ENCODE results near the gene KRTAP4-6.
"Not testable (repeated sequence)": the region's sequence is repeated elsewhere in the genome, so short reads cannot be mapped to it uniquely, and the experiment has no call there.

The KRTAP4-6 gene

GRCh38 chr17:41140360-41141131 is at the start of gene KRTAP4-6:
KRTAP4-6 (minus strand) TSS chr17:41140544; CDS start chr17:41140487, 57 bp downstream.
- no peak within 1 kb of the TSS for H3K4me3 ChIP-seq (ENCODE audit: low read depth in 1 of 2, low read length in 1 of 2)
- no peaks in the 10 kb centered on the region for H3K9me3 ChIP-seq
- H3K27ac ChIP-seq = no peak within 1 kb of the TSS
- TF ChIP-seq, protein P1, sequence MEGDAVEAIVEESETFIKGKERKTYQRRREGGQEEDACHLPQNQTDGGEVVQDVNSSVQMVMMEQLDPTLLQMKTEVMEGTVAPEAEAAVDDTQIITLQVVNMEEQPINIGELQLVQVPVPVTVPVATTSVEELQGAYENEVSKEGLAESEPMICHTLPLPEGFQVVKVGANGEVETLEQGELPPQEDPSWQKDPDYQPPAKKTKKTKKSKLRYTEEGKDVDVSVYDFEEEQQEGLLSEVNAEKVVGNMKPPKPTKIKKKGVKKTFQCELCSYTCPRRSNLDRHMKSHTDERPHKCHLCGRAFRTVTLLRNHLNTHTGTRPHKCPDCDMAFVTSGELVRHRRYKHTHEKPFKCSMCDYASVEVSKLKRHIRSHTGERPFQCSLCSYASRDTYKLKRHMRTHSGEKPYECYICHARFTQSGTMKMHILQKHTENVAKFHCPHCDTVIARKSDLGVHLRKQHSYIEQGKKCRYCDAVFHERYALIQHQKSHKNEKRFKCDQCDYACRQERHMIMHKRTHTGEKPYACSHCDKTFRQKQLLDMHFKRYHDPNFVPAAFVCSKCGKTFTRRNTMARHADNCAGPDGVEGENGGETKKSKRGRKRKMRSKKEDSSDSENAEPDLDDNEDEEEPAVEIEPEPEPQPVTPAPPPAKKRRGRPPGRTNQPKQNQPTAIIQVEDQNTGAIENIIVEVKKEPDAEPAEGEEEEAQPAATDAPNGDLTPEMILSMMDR (IDR thresholded peaks at IDR 0.05) = no peak
- no peaks in the 10 kb centered on the region for H3K36me3 ChIP-seq
- no peaks in the 10 kb centered on the region for H3K4me1 ChIP-seq (ENCODE audit: control insufficient read depth in 1 of 2, insufficient read depth in 1 of 2, low read depth in 1 of 2, low read length in 1 of 2)
- H3K27me3 ChIP-seq = no peaks in the 10 kb centered on the region

- not testable (repeated sequence) for H3K9me3 ChIP-seq; H3K27ac ChIP-seq; H3K36me3 ChIP-seq; H3K4me3 ChIP-seq (ENCODE audit: low read depth in 1 of 2, low read length in 1 of 2); H3K4me1 ChIP-seq (ENCODE audit: control insufficient read depth in 1 of 2, insufficient read depth in 1 of 2, low read depth in 1 of 2, low read length in 1 of 2)
- H3K27me3 ChIP-seq = peaks cover 44% of the 10 kb centered on the region
These were observed 49.5 kb upstream of the KRTAP4-6 start, which contains the start of gene KRTAP9-1 for GRCh38 chr17:41189837-41190318. KRTAP9-1 (plus strand) TSS chr17:41189887; CDS start chr17:41189887, 0 bp downstream.

GRCh38 chr17:41186872-41187271 is 46.5 kb upstream of the KRTAP4-6 start:
- H3K4me1 ChIP-seq (ENCODE audit: control insufficient read depth in 1 of 2, insufficient read depth in 1 of 2, low read depth in 1 of 2, low read length in 1 of 2) = no peaks in the 10 kb centered on the region
- no peak overlapping the region for H3K4me3 ChIP-seq (ENCODE audit: low read depth in 1 of 2, low read length in 1 of 2)
- no peaks in the 10 kb centered on the region for H3K9me3 ChIP-seq
- no peaks in the 10 kb centered on the region for H3K36me3 ChIP-seq
- TF ChIP-seq, protein P1 (IDR thresholded peaks at IDR 0.05) = no peak
- peaks cover 50% of the 10 kb centered on the region for H3K27me3 ChIP-seq
- H3K27ac ChIP-seq = no peak overlapping the region

DNA sequence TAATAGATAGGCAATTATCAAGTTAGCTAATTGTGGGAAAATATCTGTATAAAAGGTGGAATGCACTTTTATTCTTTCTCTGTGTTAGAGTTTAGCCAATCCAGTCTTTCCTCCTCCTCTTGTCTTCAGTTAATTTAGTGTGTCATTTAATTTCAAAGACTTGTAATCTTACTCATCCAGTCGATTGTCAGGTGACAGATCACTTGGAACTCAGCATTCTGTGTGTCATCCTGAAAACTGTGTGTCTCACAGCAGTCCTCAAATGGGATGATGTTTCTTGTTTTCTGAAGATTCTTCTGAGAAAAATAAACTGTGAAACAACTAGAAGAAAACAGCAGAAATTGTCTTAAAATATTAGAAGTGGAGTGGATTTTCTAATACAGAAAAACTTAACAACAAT is 44.7 kb upstream of the KRTAP4-6 start:
- Histone ChIP-seq H3K27me3 (peaks cover 42% of the 10 kb centered on the region), H3K27ac (no peak overlapping the region), H3K36me3 (no peaks in the 10 kb centered on the region), H3K4me1 (ENCODE audit: control insufficient read depth in 1 of 2, insufficient read depth in 1 of 2, low read depth in 1 of 2, low read length in 1 of 2) (no peaks in the 10 kb centered on the region), H3K4me3 (ENCODE audit: low read depth in 1 of 2, low read length in 1 of 2) (no peak overlapping the region), H3K9me3 (no peaks in the 10 kb centered on the region)
- TF ChIP-seq, protein P1 (IDR thresholded peaks at IDR 0.05) = no peak

- no peaks in the 10 kb centered on the region for H3K4me1 ChIP-seq (ENCODE audit: control insufficient read depth in 1 of 2, insufficient read depth in 1 of 2, low read depth in 1 of 2, low read length in 1 of 2)
- no peak within 1 kb of the TSS for H3K4me3 ChIP-seq (ENCODE audit: low read depth in 1 of 2, low read length in 1 of 2)
- peaks cover 38% of the 10 kb centered on the region for H3K27me3 ChIP-seq
- no peaks in the 10 kb centered on the region for H3K36me3 ChIP-seq
- no peak within 1 kb of the TSS for H3K27ac ChIP-seq
- H3K9me3 ChIP-seq = no peaks in the 10 kb centered on the region
- TF ChIP-seq, protein P1 (IDR thresholded peaks at IDR 0.05) = no peak
These were observed 44.2 kb upstream of the KRTAP4-6 start, which contains the start of gene KRTAP4-1 for GRCh38 chr17:41184480-41184961. KRTAP4-1 (minus strand) TSS chr17:41184911; CDS start chr17:41184854, 57 bp downstream.

All from neutrophil (primary cell).